Ovary (tissue), 3 donors: ENCODE data around the gene MFGE8.

Experiments used
- CTCF ChIP-seq, 3 donors: fragments of 450-650 bp in 2 of 3; fragments of 200-600 bp in 1 of 3; IDR thresholded peaks; one replicate each; pipeline versions ENCODE4 v1.5.1 to v1.8.0; 2016 to 2022; ENCODE audit warnings: antibody characterized with exemption in 3 of 3, mild to moderate bottlenecking in 1 of 3
- EP300 ChIP-seq: sonication (generic); formaldehyde crosslinking; IDR thresholded peaks from one replicate; pipeline ENCODE4 v1.6.1; 2017; ENCODE audit warnings: antibody characterized with exemption
- POLR2A ChIP-seq: fragments of 450-650 bp; IDR thresholded peaks from one replicate; pipeline ENCODE4 v1.6.1; 2017; ENCODE audit warnings: antibody characterized with exemption, mild to moderate bottlenecking, moderate library complexity
- donor health status: DM: no; HTN: no; CAD: no.

- TF ChIP-seq CTCF (IDR thresholded peaks at IDR 0.05) (no peak), POLR2A (no peak), EP300 (no peak)
These were observed 40.5 kb downstream of the MFGE8 start for GRCh38 chr15:88872706-88873105.
